HCT116 (cell line): ENCODE data around the gene KCNK18.

Source experiments
- CTCF ChIP-seq, 3 experiments: fragments of 200-600 bp in 1 of 3; sonication (generic) in 1 of 3; IDR thresholded peaks in 2 of 3; conservative IDR thresholded peaks in 1 of 3; 2 replicates each; pipeline ENCODE4 v1.5.1; 2012 to 2017; ENCODE audit warnings: low read depth in 2 of 3, low read length in 2 of 3, antibody characterized with exemption in 1 of 3, borderline replicate concordance in 1 of 3, control low read depth in 1 of 3, mild to moderate bottlenecking in 1 of 3, mixed read lengths in 1 of 3, mixed run types in 1 of 3, moderate library complexity in 1 of 3; ENCODE audit not compliant: insufficient read depth in 1 of 3
- EZH2 ChIP-seq: fragments of 200-600 bp; sonication (generic); IDR thresholded peaks from 2 replicates; pipeline ENCODE4 v1.6.1; 2017; ENCODE audit warnings: antibody characterized with exemption, mixed run types
- FOSL1 ChIP-seq: IDR thresholded peaks from 2 replicates; pipeline ENCODE4 v1.6.1; 2012; ENCODE audit warnings: low read depth
- JUND ChIP-seq: IDR thresholded peaks from 2 replicates; pipeline ENCODE4 v1.6.1; 2012
- POLR2A ChIP-seq: IDR thresholded peaks from 2 replicates; pipeline ENCODE4 v1.7.0; 2011; ENCODE audit warnings: borderline replicate concordance; ENCODE audit not compliant: insufficient read depth, insufficient read length; ENCODE audit errors: extremely low read depth
- POLR2AphosphoS5 ChIP-seq: IDR thresholded peaks from 2 replicates; pipeline ENCODE4 v1.6.1; 2011; ENCODE audit warnings: mild to moderate bottlenecking, low read depth, low read length, moderate library complexity
- RAD21 ChIP-seq: IDR thresholded peaks from 2 replicates; pipeline ENCODE4 v1.6.1; 2012; ENCODE audit warnings: low read depth, mild to moderate bottlenecking
- SRF ChIP-seq: IDR thresholded peaks from 2 replicates; pipeline ENCODE4 v1.6.1; 2012; ENCODE audit warnings: low read depth
- ZFX ChIP-seq: fragments of 450-650 bp; IDR thresholded peaks from 2 replicates; pipeline ENCODE4 v1.6.1; 2017
- ZNF274 ChIP-seq: fragments of 200-500 bp; sonication (Bioruptor generic); IDR thresholded peaks from 2 replicates; pipeline ENCODE4 v1.6.1; 2014; ENCODE audit warnings: mild to moderate bottlenecking, low read depth, low read length, inconsistent platforms

GRCh38 chr10:117201826-117202225 is 4.5 kb downstream of the KCNK18 start:
- no peak for TF ChIP-seq POLR2AphosphoS5
- TF ChIP-seq CTCF (IDR thresholded peaks at IDR 0.05 in 2 of 3, conservative IDR thresholded peaks at IDR 0.05 in 1 of 3; ENCODE audit: borderline replicate concordance in 1 of 3, insufficient read depth in 1 of 3, low read depth in 2 of 3, low read length in 2 of 3): no peak
- TF ChIP-seq POLR2A: no peak
- TF ChIP-seq ZNF274: no peak
- no peak for TF ChIP-seq JUND
- TF ChIP-seq FOSL1: no peak
- no peak for TF ChIP-seq RAD21
- no peak for TF ChIP-seq ZFX
- TF ChIP-seq SRF: no peak
- TF ChIP-seq EZH2: no peak
